ENCODE measurements around the gene ANP32B.
A peak's percentile ranks its signal among the peaks of the same experiment; 100 is the strongest.
"Not testable (repeated sequence)": the region's sequence is repeated elsewhere in the genome, so short reads cannot be mapped to it uniquely, and the experiment has no call there.

The ANP32B gene

GRCh38 chr9:97964901-97965300 is 18.2 kb upstream of the ANP32B start:
- DNase-seq = no peak

- no peak for DNase-seq
Measured at GRCh38 chr9:97966493-97966892, 16.6 kb upstream of the ANP32B start.

DNA sequence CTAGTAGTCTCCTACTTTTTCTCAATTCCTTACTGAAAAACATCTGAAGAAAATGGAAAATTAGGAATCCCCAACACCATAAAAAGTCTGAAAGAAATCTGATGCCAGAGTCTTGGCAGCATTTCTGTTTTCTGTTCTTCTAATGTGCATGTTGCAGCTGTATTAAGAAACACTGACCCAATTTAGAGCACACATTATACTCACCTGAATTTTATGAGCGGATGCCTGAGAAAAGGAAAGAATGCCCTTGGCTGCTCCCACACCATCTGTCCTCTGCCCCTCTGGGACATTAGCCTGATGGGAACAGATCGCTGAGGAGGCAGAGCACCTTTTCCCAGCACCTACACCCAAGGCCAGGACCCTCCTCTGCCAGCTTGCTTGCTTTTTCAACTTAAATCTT is 14.1 kb upstream of the ANP32B start:
- no peak for DNase-seq

- DNase-seq = no peak
Measured at GRCh38 chr9:97970165-97970564, 13.0 kb upstream of the ANP32B start.

DNA sequence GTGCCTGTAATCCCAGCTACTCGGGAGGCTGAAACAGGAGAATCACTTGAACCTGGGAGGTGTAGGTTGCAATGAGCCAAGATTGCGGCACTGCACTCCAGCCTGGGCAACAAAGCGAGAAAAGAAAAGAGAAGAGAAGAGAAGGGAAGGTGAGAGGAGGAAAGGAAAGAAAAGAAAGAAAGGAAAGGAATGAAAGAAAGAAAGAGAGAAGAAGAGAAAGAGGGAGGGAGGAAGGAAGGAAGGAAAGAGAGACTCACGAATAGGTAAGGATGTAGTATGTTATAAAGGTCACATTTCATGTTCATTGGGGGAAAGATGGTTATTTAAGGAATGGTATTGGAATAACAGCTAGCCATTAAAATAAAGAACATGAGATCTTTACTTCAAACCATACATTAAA is 10.4 kb upstream of the ANP32B start:
- no peak for DNase-seq

DNA sequence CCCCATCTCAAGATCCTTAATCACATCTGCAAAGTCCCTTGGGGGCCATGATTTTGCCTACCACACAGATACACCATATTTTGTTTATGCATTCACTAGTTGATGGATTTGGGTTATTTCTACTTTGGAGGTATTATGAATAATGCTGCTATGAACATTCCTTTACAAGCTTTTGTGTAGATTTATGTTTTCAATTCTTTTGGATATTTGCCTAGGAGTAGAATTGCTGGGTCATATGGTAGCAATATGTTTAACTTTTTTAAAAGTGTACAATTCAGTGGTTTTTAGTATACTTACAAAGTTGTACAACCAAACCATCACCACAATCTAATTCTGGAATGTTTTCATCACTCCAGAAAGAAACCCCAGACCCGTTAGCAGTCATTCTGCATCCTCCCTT is 7.8 kb upstream of the ANP32B start:
- DNase-seq = no peak

GRCh38 chr9:97976633-97977032 is 6.5 kb upstream of the ANP32B start:
- DNase-seq = not testable (repeated sequence)

GRCh38 chr9:97978371-97979130 is 4.6 kb upstream of the ANP32B start:
- DNase-seq = peak; percentile 13

- no peak for DNase-seq
Measured at GRCh38 chr9:97979788-97980478, 3.2 kb upstream of the ANP32B start.

GRCh38 chr9:97980479-97980803 is 2.7 kb upstream of the ANP32B start:
- DNase-seq = no peak

DNA sequence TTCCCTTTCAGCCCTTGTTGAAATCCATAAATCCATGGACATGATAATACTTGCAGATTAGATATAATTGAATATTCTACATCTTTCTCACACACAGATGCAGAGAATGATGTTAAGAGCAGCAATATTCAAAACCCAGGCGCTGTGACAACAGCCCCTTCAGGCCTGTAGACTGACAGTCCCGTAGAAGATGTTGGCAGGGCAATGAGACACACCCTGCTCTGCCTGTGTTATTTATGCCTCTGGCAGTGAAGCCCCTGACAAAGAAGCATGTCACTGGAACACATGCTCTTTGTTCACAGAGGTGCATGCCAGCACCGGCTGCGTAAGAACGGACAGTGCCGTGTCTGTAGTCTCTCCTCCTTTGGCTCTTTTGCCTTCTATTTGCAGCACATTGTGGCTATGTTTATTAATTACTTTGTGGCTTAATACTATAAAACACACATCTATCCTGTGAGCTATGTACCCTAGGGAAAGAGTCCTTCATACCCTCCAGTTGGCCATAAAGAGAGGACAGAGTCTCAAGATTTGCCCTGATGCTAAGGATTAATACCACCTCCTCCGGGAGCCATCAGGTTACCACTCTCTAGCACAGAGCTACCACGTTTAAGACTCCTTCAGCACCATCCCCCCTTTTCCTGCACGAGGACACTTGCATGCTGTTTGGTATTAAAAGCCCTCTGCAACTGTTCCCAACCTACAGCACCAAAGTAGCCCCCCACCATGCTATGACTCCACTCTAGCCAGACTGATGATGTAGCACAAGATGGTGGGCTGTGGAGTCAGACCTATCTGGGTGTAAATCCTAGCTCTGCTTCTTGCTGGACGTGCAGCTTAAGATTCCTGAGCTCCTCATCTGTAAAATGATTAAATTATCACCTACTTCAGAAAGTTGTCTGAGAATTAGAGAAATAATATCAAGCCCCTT is 2.0 kb upstream of the ANP32B start:
- peak; percentile 45 for DNase-seq

- DNase-seq = no peak
Measured at GRCh38 chr9:97981846-97982682, 1.1 kb upstream of the ANP32B start.

DNA sequence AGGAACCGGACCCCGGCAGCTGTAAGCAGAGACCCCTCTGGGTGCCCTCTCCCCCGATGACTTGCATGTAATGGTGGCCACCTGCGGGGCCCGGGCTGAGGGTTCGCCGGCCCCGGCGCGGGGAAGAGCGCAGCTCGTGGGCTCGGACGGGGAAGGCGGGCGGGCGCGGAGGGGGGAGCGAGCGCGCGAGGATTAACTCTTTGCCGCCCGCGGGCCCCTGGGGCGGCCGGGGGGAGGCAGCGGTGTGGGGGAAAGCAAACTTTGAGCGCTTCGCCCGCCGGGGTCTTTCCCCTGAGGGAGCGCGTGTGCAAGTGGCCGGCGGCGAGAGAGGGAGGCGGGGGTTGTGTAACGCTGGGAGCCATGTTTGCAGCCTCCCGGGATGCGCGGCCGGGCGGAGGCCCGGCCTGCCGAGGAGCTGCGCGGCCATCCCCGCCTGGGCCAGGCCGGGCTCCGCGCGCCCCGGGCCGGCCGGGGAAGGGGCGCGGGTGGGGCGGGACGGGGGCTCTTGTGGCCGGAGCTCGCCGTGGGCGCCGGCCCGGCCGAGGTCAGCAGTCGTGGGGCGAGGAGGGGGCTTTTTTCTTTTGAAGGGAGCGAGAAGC is 547 bp downstream of the ANP32B start:
- DNase-seq = no peak

DNA sequence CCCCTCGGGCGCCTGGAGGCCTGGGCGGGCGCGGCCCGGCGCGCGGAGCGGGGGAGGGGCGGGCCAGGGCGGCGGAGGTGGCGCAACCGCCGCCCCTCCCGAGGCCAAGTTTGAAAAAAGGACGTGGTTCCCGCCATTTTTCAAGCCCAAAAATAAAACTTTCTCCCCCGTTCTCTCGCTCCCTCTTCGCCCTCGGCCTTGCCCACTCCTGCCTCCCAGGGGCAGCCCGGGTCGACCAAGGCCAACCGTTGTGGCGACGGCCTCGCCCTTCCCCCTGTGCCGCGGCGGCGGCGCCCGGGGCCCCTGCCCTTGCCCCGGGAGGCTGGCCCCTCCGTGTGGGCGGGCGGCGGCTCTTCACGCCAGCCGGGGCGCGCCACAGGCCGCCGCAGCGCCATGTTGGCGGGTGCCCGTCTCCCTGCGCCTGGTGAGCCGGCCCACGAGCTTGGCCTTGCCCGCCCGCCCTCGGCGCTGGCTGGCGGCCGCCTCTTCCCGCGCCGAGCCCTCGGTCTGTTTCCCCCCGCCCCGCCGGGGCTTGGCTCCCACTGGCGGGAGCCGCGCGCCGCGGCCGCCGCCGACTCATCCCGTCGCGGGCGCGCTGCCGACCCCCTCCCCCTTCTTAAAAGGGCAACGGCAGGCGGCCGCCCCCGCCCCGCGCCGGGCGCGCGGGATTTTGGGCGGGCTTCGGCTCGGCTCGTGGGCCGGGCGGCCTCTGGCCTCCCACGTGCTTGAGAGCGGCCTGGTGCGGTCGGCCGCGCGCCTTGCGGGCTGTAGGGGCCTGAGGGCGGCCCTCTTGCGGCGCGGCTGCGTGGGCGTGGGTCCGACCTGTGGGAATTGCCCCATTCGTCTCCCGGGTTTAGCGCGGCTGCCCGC is 1.3 kb downstream of the ANP32B start:
- DNase-seq = peak; percentile 40

DNA sequence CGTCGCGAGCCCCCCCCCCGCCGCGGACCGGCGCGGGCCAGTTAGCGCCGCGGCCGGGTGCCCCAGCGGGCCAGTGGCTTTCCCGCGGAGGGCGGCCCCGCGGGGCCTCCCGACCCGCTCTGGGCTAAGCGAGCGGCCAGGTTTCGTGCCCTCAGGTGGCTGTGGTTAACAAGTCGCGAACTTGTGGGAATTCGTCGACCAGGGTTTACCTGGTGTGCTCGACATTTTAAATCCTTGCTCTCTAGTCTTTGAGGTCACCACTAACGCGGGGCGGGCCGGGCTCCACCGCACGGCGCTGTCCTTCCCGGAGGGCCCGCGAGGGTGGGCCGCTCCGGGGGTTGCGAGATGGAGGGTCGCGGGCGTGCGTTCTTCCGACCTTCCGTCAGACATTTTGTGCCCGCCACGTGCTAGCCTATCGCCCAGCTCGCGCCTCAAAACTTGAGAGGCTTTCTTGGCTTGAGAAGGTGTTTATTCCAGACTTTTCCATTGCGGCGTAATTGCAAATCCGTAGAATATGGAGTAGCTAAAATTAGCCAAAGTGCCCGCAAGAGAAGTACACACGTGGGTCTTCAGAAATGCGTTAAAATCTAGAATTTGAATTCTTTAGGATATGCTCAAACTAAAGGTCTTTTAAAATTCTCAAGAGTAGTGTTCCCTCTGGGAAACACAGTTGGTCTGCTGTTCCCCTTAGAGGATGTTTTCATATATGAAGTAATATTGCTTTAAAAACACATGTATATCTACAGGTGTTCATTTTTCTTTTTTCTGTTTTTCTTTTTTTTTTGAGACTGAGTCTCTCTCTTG is 2.1 kb downstream of the ANP32B start:
- no peak for DNase-seq

DNA sequence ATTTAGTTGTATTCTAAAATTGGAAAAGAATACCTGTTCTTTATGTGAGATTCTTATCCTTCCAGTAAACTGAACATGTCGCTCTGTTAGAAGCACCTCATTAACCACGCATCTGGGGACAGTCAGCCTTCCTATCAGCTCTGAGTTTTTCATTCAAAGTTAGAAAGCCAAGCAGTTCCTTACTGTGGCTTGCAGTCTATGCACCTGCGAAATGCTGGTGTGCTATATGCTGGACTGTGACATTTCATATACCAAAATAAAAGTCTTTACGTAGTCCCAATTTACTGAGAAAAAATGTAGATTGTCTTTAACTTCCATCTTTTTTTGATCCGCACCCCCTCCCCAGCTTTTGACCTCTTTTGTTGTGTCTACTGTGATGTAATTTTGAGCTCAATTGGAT is 4.3 kb downstream of the ANP32B start:
- no peak for DNase-seq

GRCh38 chr9:97990259-97990658 is 7.1 kb downstream of the ANP32B start:
- no peak for DNase-seq

DNA sequence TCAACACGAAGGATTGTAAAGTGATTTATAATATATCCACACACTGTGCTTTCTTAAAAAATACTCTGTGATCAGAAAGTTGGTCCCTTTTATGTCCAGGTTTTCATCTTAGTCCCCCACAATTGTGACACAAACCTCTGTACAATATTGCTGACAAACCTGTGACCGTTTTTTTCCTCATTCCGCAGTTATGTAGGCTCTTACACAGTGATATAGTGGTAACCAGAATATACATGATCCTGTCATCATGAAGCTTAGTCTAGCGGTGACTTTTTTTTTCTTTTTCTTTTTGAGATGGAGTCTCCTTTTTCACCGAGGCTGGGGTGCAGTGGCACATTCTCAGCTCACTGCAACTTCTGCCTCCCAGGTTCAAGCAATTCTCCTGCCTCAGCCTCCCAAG is 8.7 kb downstream of the ANP32B start:
- DNase-seq = no peak

DNA sequence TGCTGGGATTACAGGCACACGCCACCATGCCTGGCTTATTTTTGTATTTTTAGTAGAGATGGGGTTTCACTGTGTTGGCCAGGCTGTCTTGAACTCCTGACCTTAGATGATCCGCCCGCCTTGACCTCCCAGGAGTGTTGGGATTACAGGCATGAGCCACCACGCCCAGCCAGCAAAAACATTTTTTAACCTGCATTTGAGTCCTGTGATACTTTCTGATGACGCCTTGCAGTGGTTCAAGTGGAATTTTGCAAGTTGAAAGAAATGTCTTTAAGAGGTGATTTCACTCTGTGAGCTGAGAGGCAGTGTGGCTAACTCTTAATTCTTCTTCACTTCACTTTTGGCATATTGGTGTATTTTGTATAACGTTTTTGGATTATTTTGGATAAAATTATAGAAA is 9.1 kb downstream of the ANP32B start:
- DNase-seq = no peak

DNA sequence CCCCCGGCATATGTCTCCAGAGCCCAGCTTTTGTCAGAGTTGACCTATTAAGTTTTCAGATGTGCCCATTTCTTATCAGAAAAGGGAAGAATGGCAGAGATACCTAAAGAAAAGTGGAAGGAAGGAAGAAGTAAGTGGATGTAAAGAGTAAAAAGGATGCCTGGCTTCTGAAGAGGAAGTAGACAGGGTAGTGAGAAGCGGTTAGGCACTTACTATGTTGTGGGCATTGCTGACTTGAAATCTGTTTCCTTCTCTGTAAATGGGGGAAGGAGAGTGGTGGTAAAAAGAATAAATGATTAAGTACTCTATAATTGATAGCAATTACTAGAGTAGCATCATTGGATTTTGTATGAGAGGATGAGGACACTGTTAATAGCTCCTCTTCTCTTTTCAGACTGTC is 9.9 kb downstream of the ANP32B start:
- DNase-seq = no peak

Measured in NCI-H446 treated with DMSO at 0.1 percent for 48 hours (cell line).